H1 (cell line): ENCODE measurements around the gene POFUT2. TPM values are rescaled to one million over a fixed set of nuclear protein-coding genes. Genes with fewer than 3 reads are reported as not detected.
A peak's percentile ranks its signal among the peaks of the same experiment; 100 is the strongest.

Experiments used
- CTCF ChIA-PET: fragments of 300-600 bp; sonication (Branson Sonifier 250); formaldehyde crosslinking; loops from one replicate; lab custom pipeline; 2021; ENCODE audit not compliant: partially characterized antibody; lab: Charles Lee
- POLR2A ChIA-PET: fragments of 300-600 bp; sonication (Branson Sonifier 250); formaldehyde crosslinking; loops from one replicate; lab custom pipeline; 2021; ENCODE audit warnings: inconsistent platforms; ENCODE audit not compliant: partially characterized antibody; lab: Charles Lee
- DNase-seq, 2 experiments: peaks; one replicate each; pipeline versions ENCODE4 v3.0.0 to v3.0.0-alpha.2; 2010 to 2022; ENCODE audit warnings: low spot score in 2 of 2, low read depth in 1 of 2, mixed read lengths in 1 of 2
- FAIRE-seq: peaks from 2 replicates; lab custom pipeline; 2011; peaks lifted over from hg19 to GRCh38; lab: Jason Lieb, UNC
- H2AFZ ChIP-seq: 2 replicates; pipeline ENCODE4 v1.8.1; 2012; ENCODE audit warnings: low read length, inconsistent platforms
- H2AK5ac ChIP-seq: 2 replicates; pipeline ENCODE4 v1.6.1; 2013; ENCODE audit warnings: low read depth, low read length
- H2BK120ac ChIP-seq: replicated peaks from 2 replicates; pipeline ENCODE3; 2013; ENCODE audit warnings: low read depth, low read length, inconsistent platforms
- H2BK12ac ChIP-seq: 2 replicates; pipeline ENCODE4 v1.6.1; 2013; ENCODE audit warnings: low read depth, low read length
- H2BK15ac ChIP-seq: 2 replicates; pipeline ENCODE4 v1.6.1; 2013; ENCODE audit warnings: low read length
- H2BK20ac ChIP-seq: 2 replicates; pipeline ENCODE4 v1.6.1; 2013; ENCODE audit warnings: low read length
- H2BK5ac ChIP-seq: 2 replicates; pipeline ENCODE4 v1.6.1; 2013; ENCODE audit warnings: low read depth, low read length
- H3K14ac ChIP-seq: 2 replicates; pipeline ENCODE4 v1.6.1; 2013; ENCODE audit warnings: inconsistent platforms; ENCODE audit not compliant: insufficient read length
- H3K18ac ChIP-seq: 2 replicates; pipeline ENCODE4 v1.6.1; 2013; ENCODE audit warnings: low read length; ENCODE audit errors: extremely low read depth
- H3K23ac ChIP-seq: 2 replicates; pipeline ENCODE4 v1.6.1; 2013; ENCODE audit warnings: inconsistent platforms; ENCODE audit not compliant: insufficient read length
- H3K23me2 ChIP-seq: 2 replicates; pipeline ENCODE4 v1.6.1; 2013; ENCODE audit warnings: low read depth, low read length
- H3K27ac ChIP-seq: 2 replicates; pipeline ENCODE4 v1.6.1; 2011; ENCODE audit warnings: low read depth, low read length, inconsistent platforms
- H3K27me3 ChIP-seq, 4 experiments: replicated peaks in 1 of 4; 1 replicate in 1 of 4; 2 replicates in 3 of 4; pipeline versions ENCODE4 v1.6.1 to v1.8.1; 2011 to 2013; ENCODE audit warnings: low read length in 3 of 4, mild to moderate bottlenecking in 3 of 4, inconsistent platforms in 2 of 4, mixed read lengths in 2 of 4, moderate library complexity in 1 of 4; ENCODE audit not compliant: control insufficient read depth in 3 of 4, insufficient read depth in 3 of 4; ENCODE audit errors: extremely low read depth in 1 of 4
- H3K36me3 ChIP-seq, 4 experiments: 2 replicates each; pipeline versions ENCODE4 v1.6.1 to v1.8.1; 2011 to 2013; ENCODE audit warnings: mild to moderate bottlenecking in 4 of 4, low read length in 3 of 4, moderate library complexity in 2 of 4, control low read depth in 1 of 4, inconsistent platforms in 1 of 4; ENCODE audit not compliant: insufficient read depth in 4 of 4, control insufficient read depth in 2 of 4
- H3K4ac ChIP-seq: replicated peaks from 2 replicates; pipeline ENCODE3; 2013; ENCODE audit warnings: low read length, low read depth, mixed read lengths, inconsistent platforms; ENCODE audit not compliant: insufficient read length
- H3K4me1 ChIP-seq, 4 experiments: replicated peaks in 1 of 4; 1 replicate in 1 of 4; 2 replicates in 3 of 4; pipeline versions ENCODE4 v1.6.1 to v1.8.1; 2011 to 2013; ENCODE audit warnings: low read length in 3 of 4, inconsistent platforms in 2 of 4, mixed read lengths in 1 of 4; ENCODE audit not compliant: insufficient read depth in 4 of 4, control insufficient read depth in 3 of 4
- H3K4me2 ChIP-seq, 2 experiments: 2 replicates each; pipeline versions ENCODE4 v1.6.1 to v1.8.1; 2011 to 2013; ENCODE audit warnings: low read depth in 2 of 2, low read length in 2 of 2, control low read depth in 1 of 2, inconsistent platforms in 1 of 2, mild to moderate bottlenecking in 1 of 2; ENCODE audit not compliant: insufficient read depth in 1 of 2
- H3K4me3 ChIP-seq, 4 experiments: fragments of 200-600, 300-600 bp in 1 of 4; sonication (generic), shearing (Covaris generic), sonication (Bioruptor Twin) in 1 of 4; 2 replicates each; pipeline versions ENCODE4 v1.5.1 to v1.8.1; 2011 to 2016; ENCODE audit warnings: low read length in 4 of 4, low read depth in 3 of 4, control low read depth in 2 of 4, inconsistent platforms in 2 of 4, mild to moderate bottlenecking in 2 of 4, mixed read lengths in 1 of 4, moderate library complexity in 1 of 4; ENCODE audit not compliant: insufficient read depth in 2 of 4; ENCODE audit errors: extremely low read depth in 1 of 4
- H3K56ac ChIP-seq: replicated peaks from 2 replicates; pipeline ENCODE3; 2013; ENCODE audit warnings: low read depth, mild to moderate bottlenecking, mixed read lengths, low read length, inconsistent platforms; ENCODE audit not compliant: insufficient read length
- H3K79me1 ChIP-seq: 2 replicates; pipeline ENCODE4 v1.6.1; 2013; ENCODE audit warnings: low read depth, low read length, control low read depth
- H3K79me2 ChIP-seq, 2 experiments: 2 replicates each; pipeline versions ENCODE4 v1.6.1 to v1.8.1; 2012 to 2013; ENCODE audit warnings: low read length in 2 of 2, mild to moderate bottlenecking in 2 of 2, inconsistent platforms in 1 of 2; ENCODE audit not compliant: insufficient read depth in 2 of 2, control insufficient read depth in 1 of 2
- H3K9ac ChIP-seq, 4 experiments: replicated peaks in 1 of 4; 1 replicate in 1 of 4; 2 replicates in 3 of 4; pipeline versions ENCODE4 v1.6.1 to v1.8.1; 2011 to 2013; ENCODE audit warnings: low read depth in 3 of 4, low read length in 3 of 4, control low read depth in 2 of 4, mild to moderate bottlenecking in 2 of 4, moderate library complexity in 2 of 4, inconsistent platforms in 1 of 4; ENCODE audit errors: extremely low read depth in 1 of 4
- H3K9me3 ChIP-seq, 2 experiments: 2 replicates each; pipeline versions ENCODE4 v1.6.1 to v1.8.1; 2012 to 2013; ENCODE audit warnings: mild to moderate bottlenecking in 2 of 2, moderate library complexity in 2 of 2, control low read depth in 1 of 2, inconsistent platforms in 1 of 2, low read depth in 1 of 2, low read length in 1 of 2, mixed read lengths in 1 of 2; ENCODE audit not compliant: insufficient read depth in 2 of 2
- H4K20me1 ChIP-seq, 2 experiments: replicated peaks in 1 of 2; 2 replicates each; pipeline versions ENCODE3 to v1.8.1; 2011 to 2013; ENCODE audit warnings: inconsistent platforms in 2 of 2, low read length in 2 of 2, mild to moderate bottlenecking in 1 of 2; ENCODE audit not compliant: insufficient read depth in 2 of 2, control insufficient read depth in 1 of 2
- H4K5ac ChIP-seq: 2 replicates; pipeline ENCODE4 v1.6.1; 2013; ENCODE audit warnings: low read length, low read depth, mixed read lengths, inconsistent platforms; ENCODE audit not compliant: insufficient read length
- H4K8ac ChIP-seq: 2 replicates; pipeline ENCODE4 v1.8.0; 2013; ENCODE audit warnings: mild to moderate bottlenecking, moderate library complexity, low read length, inconsistent platforms; ENCODE audit not compliant: insufficient read depth; ENCODE audit errors: extremely low read depth
- H4K91ac ChIP-seq: replicated peaks from 2 replicates; pipeline ENCODE3; 2013; ENCODE audit warnings: low read length, mixed read lengths, inconsistent platforms; ENCODE audit not compliant: insufficient read length
- JUN ChIP-seq: IDR thresholded peaks from 2 replicates; pipeline ENCODE4 v1.6.1; 2011; ENCODE audit warnings: low read depth, mild to moderate bottlenecking, improper control_type of control experiment, low read length
- WGBS, 2 experiments: shearing (Covaris generic) in 1 of 2; methylation state at CpG; one replicate each; pipeline versions ENCODE4 v1.1.6 to v1.1.7; 2013 to 2015; ENCODE audit warnings: low lambda C conversion rate in 2 of 2, mixed read lengths in 2 of 2, inconsistent platforms in 1 of 2, low coverage in 1 of 2, missing lambda C conversion rate in 1 of 2; ENCODE audit not compliant: insufficient replicate concordance in 2 of 2, insufficient coverage in 1 of 2, insufficient read length in 1 of 2; ENCODE audit errors: extremely low coverage in 1 of 2, missing lambda C conversion rate in 1 of 2; 5-methylcytosine and 5-hydroxymethylcytosine counted together
- polyA plus RNA-seq, 7 experiments: library from polyadenylated mRNA; depleted of rRNA in 3 of 7; stranded (reverse) in 5 of 7; unstranded in 2 of 7; fragments of >200 nt in 5 of 7; fragments of 200-250 nt in 2 of 7; gene quantifications; 1 replicate in 5 of 7; 2 replicates in 1 of 7; 4 replicates in 1 of 7; pipeline versions ENCODE4 v1.2.1 to v1.2.3, GENCODE V29; 2011 to 2013; ENCODE audit warnings: missing spikeins in 2 of 7, mixed read lengths in 2 of 7
- total RNA-seq: library from RNA; stranded (reverse); fragmentation: NEBNext Ultra II Directional; extraction: Animal tissue kit (Norgen Biotek cat#: 25700); gene quantifications from 2 replicates; pipeline ENCODE4 v1.2.1, GENCODE V29; 2021
- TF ChIP-seq, protein P1 (sequence below): IDR thresholded peaks from 2 replicates; pipeline ENCODE4 v1.6.1; 2011; ENCODE audit warnings: low read depth, mild to moderate bottlenecking, low read length; ENCODE audit not compliant: insufficient read depth

Gene POFUT2
- total and polyA plus RNA-seq, 2 of the 8 experiments (the other 6 are each of a cell fraction or from before 2014, with no cell fraction given): 13.7 to 32.1 TPM

GRCh38 chr21:45302082-45303061 is 14.7 kb upstream of the POFUT2 start:
- Histone ChIP-seq H2BK120ac (no peak overlapping the region), H4K5ac (no peak overlapping the region), H3K9me3 (no peaks in the 10 kb centered on the region), H3K4me1 (peaks cover 0 to 3% (median 0%) of the 10 kb centered on the region in 4 experiments; a peak in 3 of 7 replicates), H2BK20ac (no peak overlapping the region), H3K14ac (no peak overlapping the region), H3K23ac (no peak overlapping the region), H2BK15ac (0 out of 2 replicates have a peak overlapping the region, but pooled peaks have one; percentile 46), H4K8ac (peak overlapping the region; percentile 64), H3K4me2 (0 out of 4 replicates have a peak overlapping the region, but pooled peaks of 1 of the 2 experiments have one; percentile 1), H2BK12ac (0 out of 2 replicates have a peak overlapping the region, but pooled peaks have one; percentile 60), H2AK5ac (no peak overlapping the region), H2AFZ (no peak overlapping the region), H4K91ac (peak overlapping the region; percentile 54), H3K23me2 (no peaks in the 10 kb centered on the region; the same call in 1 of the 2 replicates), H3K9ac (no peak overlapping the region), H3K27me3 (no peaks in the 10 kb centered on the region), H2BK5ac (0 out of 2 replicates have a peak overlapping the region, but pooled peaks have one; percentile 24), H3K56ac (no peak overlapping the region), H3K27ac (no peak overlapping the region), H3K4ac (no peak overlapping the region), H3K36me3 (no peaks in the 10 kb centered on the region), H3K79me2 (no peaks in the 10 kb centered on the region), H3K79me1 (no peaks in the 10 kb centered on the region), H3K18ac (peak overlapping the region; percentile 32; the same call in 1 of the 2 replicates), H4K20me1 (no peaks in the 10 kb centered on the region), H3K4me3 (no peak overlapping the region)
- CTCF ChIA-PET: interaction anchor here (0.7 to 5.0 kb wide), 7 partner anchors 10 to 164 kb away, joined by 3 to 17 read pairs (median 4); no protein-coding TSS in a partner anchor
- POLR2A ChIA-PET: interaction anchor here (0.9 kb wide), 2 partner anchors 10 to 155 kb away, joined by 3 to 4 read pairs; no protein-coding TSS in a partner anchor
- DNase-seq (no peak), FAIRE-seq (no peak)
- TF ChIP-seq, protein P1, sequence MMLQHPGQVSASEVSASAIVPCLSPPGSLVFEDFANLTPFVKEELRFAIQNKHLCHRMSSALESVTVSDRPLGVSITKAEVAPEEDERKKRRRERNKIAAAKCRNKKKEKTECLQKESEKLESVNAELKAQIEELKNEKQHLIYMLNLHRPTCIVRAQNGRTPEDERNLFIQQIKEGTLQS: no peak
- TF ChIP-seq JUN: no peak
- WGBS, 2 experiments: 90% methylated on average over 51 of the region's 54 CpGs; no CpG with 5 or more reads in 1 of the 2 experiments
